Natural killer cell (primary cell): ENCODE measurements around the gene PRAMEF33. TPM values are rescaled to one million over a fixed set of nuclear protein-coding genes. Genes with fewer than 3 reads are reported as not detected.
A peak's percentile ranks its signal among the peaks of the same experiment; 100 is the strongest.
"Not testable (repeated sequence)": the region's sequence is repeated elsewhere in the genome, so short reads cannot be mapped to it uniquely, and the experiment has no call there.

Experiments used
- ATAC-seq, 3 donors: fragments of 150-1000 bp in 2 of 3; fragments of 200-7000 bp in 1 of 3; cut with Tn5 transposase; 1 replicate in 1 of 3; 2 replicates in 2 of 3; pipeline ENCODE4 v1.10.0; 2021; ENCODE audit warnings: mild to moderate bottlenecking in 2 of 3, moderate library complexity in 2 of 3
- DNase-seq, 2 donors: peaks; one replicate each; pipeline versions ENCODE4 v3.0.0 to v3.0.0-alpha.2; 2013 to 2021; ENCODE audit warnings: mixed read lengths in 1 of 2
- H3K27ac ChIP-seq: one replicate; pipeline ENCODE4 v1.5.1; 2013; ENCODE audit warnings: mild to moderate bottlenecking, low read length
- H3K27me3 ChIP-seq: one replicate; pipeline ENCODE4 v1.6.1; 2013; ENCODE audit warnings: low read length; ENCODE audit not compliant: control insufficient read depth, insufficient read depth
- H3K36me3 ChIP-seq: one replicate; pipeline ENCODE4 v1.6.1; 2013; ENCODE audit warnings: low read length; ENCODE audit not compliant: control insufficient read depth, insufficient read depth
- H3K4me1 ChIP-seq: one replicate; pipeline ENCODE4 v1.6.1; 2013; ENCODE audit warnings: low read length; ENCODE audit not compliant: control insufficient read depth, insufficient read depth
- H3K4me3 ChIP-seq: one replicate; pipeline ENCODE4 v1.5.1; 2013; ENCODE audit warnings: low read length
- H3K9me3 ChIP-seq: one replicate; pipeline ENCODE4 v1.6.1; 2013; ENCODE audit warnings: low read length; ENCODE audit not compliant: control insufficient read depth, insufficient read depth
- H3K27ac Mint-ChIP-seq, 2 donors: one replicate each; pipeline ENCODE4 v1.8.0; 2022; ENCODE audit warnings: mild to moderate bottlenecking in 2 of 2, mixed read lengths in 2 of 2, moderate library complexity in 1 of 2
- H3K27me3 Mint-ChIP-seq, 2 donors: one replicate each; pipeline ENCODE4 v1.8.0; 2022; ENCODE audit warnings: low read depth in 2 of 2, mixed read lengths in 2 of 2
- H3K36me3 Mint-ChIP-seq: one replicate; pipeline ENCODE4 v1.8.0; 2022; ENCODE audit warnings: mixed read lengths
- H3K4me1 Mint-ChIP-seq, 2 donors: one replicate each; pipeline ENCODE4 v1.8.0; 2022; ENCODE audit warnings: mixed read lengths in 2 of 2
- H3K4me3 Mint-ChIP-seq: one replicate; pipeline ENCODE4 v1.8.0; 2022; ENCODE audit warnings: mild to moderate bottlenecking, moderate library complexity, mixed read lengths
- H3K9me3 Mint-ChIP-seq, 2 donors: one replicate each; pipeline ENCODE4 v1.8.0; 2022; ENCODE audit warnings: mixed read lengths in 2 of 2
- WGBS: methylation state at CpG from one replicate; pipeline ENCODE4 v1.1.7; 2013; ENCODE audit warnings: missing lambda C conversion rate; ENCODE audit not compliant: insufficient coverage; 5-methylcytosine and 5-hydroxymethylcytosine counted together
- intact Hi-C: fragments of 100-400 bp; cut with micrococcal nuclease; formaldehyde crosslinking; loops from one replicate; pipeline ENCODE4 v1.14.2; 2022
- total RNA-seq, 4 donors: library from RNA; stranded (reverse); fragments of 120-200 nt in 1 of 4; gene quantifications; one replicate each; pipeline versions ENCODE4 v1.2.3 to v1.2.4, GENCODE V29; 2013 to 2022

The PRAMEF33 gene
- total RNA-seq, 3 donors from 2014 or later (not counting 1 experiment from before 2014, with no cell fraction given), result not detected

DNA sequence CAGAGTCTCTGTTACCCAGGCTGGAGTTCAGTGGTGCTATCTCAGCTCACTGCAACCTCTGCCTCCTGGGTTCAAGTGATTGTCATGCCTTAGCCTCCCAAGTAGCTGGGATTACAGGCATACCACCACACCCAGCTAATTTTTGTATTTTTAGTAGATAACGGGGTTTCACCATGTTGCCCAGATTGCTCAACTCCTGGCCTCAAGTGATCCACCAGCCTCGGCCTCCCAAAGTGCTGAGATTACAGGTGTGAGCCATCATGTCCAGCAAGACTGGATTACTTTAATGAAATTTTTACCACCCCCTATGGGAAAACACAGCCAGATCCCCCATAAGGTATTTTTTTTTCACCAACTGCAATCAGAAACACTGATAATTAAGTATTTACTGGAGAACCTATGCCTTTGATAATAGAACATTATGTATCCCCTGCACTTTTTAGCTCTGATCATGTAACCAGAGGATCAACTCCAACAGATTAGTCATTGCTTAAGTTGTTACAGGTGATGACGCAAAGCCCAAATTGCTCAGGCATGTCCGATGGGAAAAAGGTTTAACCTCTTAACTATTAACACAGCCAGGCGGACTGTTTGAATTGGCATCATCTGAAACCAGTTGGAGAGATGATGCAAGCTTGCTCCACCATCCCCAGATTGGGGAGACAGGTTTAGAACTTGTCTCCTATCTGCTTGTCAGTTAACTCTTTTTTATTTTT, 6.0 kb upstream of the PRAMEF33 start:
- H3K36me3 ChIP-seq, H3K4me3 ChIP-seq, ATAC-seq, H3K27ac Mint-ChIP-seq, H3K36me3 Mint-ChIP-seq, H3K27me3 Mint-ChIP-seq, H3K4me1 Mint-ChIP-seq, DNase-seq, H3K9me3 Mint-ChIP-seq, H3K9me3 ChIP-seq, intact Hi-C loops, H3K27me3 ChIP-seq, H3K27ac ChIP-seq, H3K4me1 ChIP-seq, H3K4me3 Mint-ChIP-seq: not testable (repeated sequence)
- no CpG with 5 or more reads among the region's 5 CpGs for WGBS

DNA sequence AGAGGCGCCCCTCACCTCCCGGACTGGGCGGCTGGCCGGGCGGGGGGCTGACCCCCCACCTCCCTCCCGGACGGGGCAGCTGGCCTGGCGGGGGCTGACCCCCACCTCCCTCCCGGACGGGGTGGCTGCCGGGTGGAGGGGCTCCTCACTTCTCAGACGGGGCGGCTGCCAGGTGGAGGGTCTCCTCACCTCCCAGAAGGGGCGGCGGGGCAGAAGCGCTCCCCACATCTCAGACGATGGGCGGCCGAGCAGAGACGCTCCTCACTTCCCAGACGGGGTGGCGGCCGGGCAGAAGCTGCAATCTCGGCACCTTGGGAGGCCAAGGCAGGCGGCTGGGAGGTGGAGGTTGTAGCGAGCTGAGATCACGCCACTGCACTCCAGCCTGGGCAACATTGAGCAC, 4.6 kb upstream of the PRAMEF33 start:
- intact Hi-C loops, H3K9me3 ChIP-seq, H3K27me3 ChIP-seq, H3K9me3 Mint-ChIP-seq, H3K4me3 Mint-ChIP-seq, H3K4me3 ChIP-seq, H3K4me1 ChIP-seq, H3K27me3 Mint-ChIP-seq, H3K36me3 Mint-ChIP-seq, ATAC-seq, DNase-seq, H3K4me1 Mint-ChIP-seq, H3K27ac Mint-ChIP-seq, H3K27ac ChIP-seq, H3K36me3 ChIP-seq: not testable (repeated sequence)
- WGBS, result 90% methylated on average over 5 of the region's 27 CpGs

DNA sequence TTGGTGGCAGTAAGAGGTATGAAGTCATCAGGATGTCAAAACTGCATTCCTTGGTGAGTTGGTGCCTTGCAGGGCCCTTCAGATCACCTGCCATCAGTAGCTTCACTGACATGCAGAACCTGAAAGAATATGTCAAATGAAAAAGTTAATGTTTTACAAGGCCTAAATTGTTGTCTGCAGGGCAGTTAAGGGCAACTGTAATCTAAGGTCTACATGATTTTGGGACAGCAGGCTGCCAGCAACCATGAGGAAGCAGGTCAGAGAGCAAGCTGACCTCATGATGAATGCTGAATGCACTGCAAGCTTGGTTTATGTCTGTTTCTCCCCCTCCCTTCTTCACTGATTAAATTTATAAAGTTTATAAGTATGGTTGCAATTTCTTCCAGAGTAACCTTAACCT, 1.1 kb upstream of the PRAMEF33 start:
- H3K4me1 ChIP-seq, H3K4me3 Mint-ChIP-seq, H3K9me3 Mint-ChIP-seq, DNase-seq, H3K27ac Mint-ChIP-seq, H3K9me3 ChIP-seq, H3K36me3 Mint-ChIP-seq, H3K36me3 ChIP-seq, ATAC-seq, H3K27me3 Mint-ChIP-seq, H3K4me3 ChIP-seq, intact Hi-C loops, H3K27ac ChIP-seq, H3K27me3 ChIP-seq, H3K4me1 Mint-ChIP-seq: not testable (repeated sequence)

DNA sequence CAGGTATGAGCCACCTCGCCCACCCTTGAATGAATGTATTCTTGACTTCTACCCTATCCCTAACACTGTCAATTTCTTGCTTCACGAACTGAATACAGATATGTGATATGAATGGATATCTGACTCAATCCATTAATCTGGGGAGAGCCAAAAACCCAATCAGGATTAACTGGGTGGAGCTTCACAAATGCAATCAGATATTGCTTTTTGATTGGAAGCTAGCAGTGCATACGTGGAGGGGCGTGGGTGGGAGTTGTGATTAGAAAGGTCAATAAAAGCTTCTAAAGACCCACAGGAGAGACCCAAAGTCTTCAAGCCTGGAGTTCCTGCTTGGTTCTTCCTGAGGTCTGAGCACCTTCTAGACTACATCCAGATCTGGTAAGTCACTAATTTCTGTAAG, 11.9 kb downstream of the PRAMEF33 start, which contains the start of gene PRAMEF15:
TSS of gene PRAMEF15 (plus strand) at position 301 of the 400 bp plus-strand sequence. CDS start 2,827 bp downstream, outside the sequence.
- H3K27ac Mint-ChIP-seq, H3K27ac ChIP-seq, intact Hi-C loops, H3K4me1 ChIP-seq, ATAC-seq, H3K9me3 ChIP-seq, DNase-seq, H3K4me1 Mint-ChIP-seq, H3K36me3 ChIP-seq, H3K9me3 Mint-ChIP-seq, H3K27me3 ChIP-seq, H3K4me3 Mint-ChIP-seq, H3K36me3 Mint-ChIP-seq, H3K4me3 ChIP-seq, H3K27me3 Mint-ChIP-seq: not testable (repeated sequence)
- no CpG with 5 or more reads among the region's 4 CpGs for WGBS

DNA sequence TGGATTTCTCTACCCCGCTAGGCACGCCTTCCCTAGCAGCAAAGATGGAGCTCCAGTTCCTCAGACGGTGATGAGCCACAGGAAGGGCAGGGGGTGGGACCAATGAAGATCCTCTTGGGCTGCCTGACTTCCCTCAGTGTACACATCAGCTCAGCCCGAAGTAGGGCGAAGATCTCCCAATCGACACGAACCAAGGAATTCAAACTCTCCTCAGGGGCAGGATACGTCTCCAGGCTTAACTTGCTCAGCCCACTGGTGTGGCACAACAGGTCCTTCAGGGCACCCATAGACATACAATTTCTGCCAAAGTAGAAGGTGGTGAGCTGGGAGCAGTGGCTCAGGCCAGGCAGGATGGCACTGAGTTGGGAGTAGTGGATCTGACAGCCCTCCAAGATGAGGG, 39.2 kb downstream of the PRAMEF33 start:
- H3K9me3 Mint-ChIP-seq, DNase-seq, H3K27me3 Mint-ChIP-seq, intact Hi-C loops, H3K27ac ChIP-seq, H3K4me1 ChIP-seq, H3K4me3 ChIP-seq, H3K27ac Mint-ChIP-seq, H3K36me3 ChIP-seq, H3K36me3 Mint-ChIP-seq, H3K27me3 ChIP-seq, H3K4me1 Mint-ChIP-seq, H3K9me3 ChIP-seq, H3K4me3 Mint-ChIP-seq, ATAC-seq: not testable (repeated sequence)
- 83% methylated on average over 5 of the region's 8 CpGs for WGBS

DNA sequence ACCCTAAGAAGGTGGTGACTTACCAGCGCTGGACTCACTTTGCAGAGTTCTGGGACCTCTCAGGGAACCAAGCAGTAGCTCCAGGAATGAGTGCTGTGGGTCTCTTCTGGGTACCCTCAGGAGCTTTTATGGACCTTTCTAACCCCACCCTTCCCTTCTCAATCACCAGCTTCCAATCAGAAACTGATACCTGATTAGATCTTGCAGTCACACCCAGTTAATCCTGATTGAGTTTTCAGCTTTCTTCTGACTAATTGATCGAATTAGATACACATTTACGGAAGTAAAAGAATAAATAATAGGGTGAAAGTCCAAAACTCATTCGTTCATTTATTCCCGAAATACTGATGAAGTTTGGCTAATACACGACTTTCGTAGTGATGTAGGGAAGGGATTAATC, 43.7 kb downstream of the PRAMEF33 start, which contains the start of gene PRAMEF14:
TSS of gene PRAMEF14 (minus strand) at position 101 of the 400 bp plus-strand sequence. CDS start 1,820 bp downstream, outside the sequence.
- intact Hi-C loops, H3K9me3 Mint-ChIP-seq, H3K36me3 ChIP-seq, H3K27ac ChIP-seq, H3K4me3 ChIP-seq, H3K9me3 ChIP-seq, ATAC-seq, H3K27me3 Mint-ChIP-seq, H3K4me3 Mint-ChIP-seq, H3K36me3 Mint-ChIP-seq, H3K4me1 ChIP-seq, H3K27me3 ChIP-seq, H3K4me1 Mint-ChIP-seq, H3K27ac Mint-ChIP-seq, DNase-seq: not testable (repeated sequence)
- WGBS, result no CpG with 5 or more reads among the region's 7 CpGs

DNA sequence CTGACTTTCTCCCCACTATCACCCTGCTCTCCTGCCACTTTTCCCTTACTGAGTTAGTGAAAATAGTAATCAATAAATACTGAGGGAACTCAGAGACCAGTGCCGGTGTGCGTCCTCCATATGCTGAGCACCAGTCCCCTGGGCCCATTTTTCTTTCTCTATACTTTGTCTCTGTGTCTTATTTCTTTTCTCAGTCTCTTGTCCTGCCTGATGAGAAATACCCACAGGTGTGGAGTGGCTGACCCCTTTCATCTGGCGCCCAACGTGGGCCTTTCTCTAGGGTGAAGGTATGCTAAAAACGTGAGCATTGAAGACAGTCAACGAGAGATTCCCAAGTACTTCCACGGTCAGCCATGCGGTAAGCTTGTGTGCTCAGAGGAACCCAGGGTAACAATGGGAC, 50.1 kb downstream of the PRAMEF33 start:
- H3K36me3 ChIP-seq, DNase-seq, ATAC-seq, H3K9me3 Mint-ChIP-seq, H3K27me3 ChIP-seq, H3K4me3 ChIP-seq, H3K4me1 ChIP-seq, H3K9me3 ChIP-seq, H3K27ac Mint-ChIP-seq, H3K27ac ChIP-seq, H3K4me1 Mint-ChIP-seq, H3K4me3 Mint-ChIP-seq, H3K36me3 Mint-ChIP-seq, intact Hi-C loops, H3K27me3 Mint-ChIP-seq: not testable (repeated sequence)
- WGBS, result 100% methylated on average over 2 of the region's 8 CpGs

DNA sequence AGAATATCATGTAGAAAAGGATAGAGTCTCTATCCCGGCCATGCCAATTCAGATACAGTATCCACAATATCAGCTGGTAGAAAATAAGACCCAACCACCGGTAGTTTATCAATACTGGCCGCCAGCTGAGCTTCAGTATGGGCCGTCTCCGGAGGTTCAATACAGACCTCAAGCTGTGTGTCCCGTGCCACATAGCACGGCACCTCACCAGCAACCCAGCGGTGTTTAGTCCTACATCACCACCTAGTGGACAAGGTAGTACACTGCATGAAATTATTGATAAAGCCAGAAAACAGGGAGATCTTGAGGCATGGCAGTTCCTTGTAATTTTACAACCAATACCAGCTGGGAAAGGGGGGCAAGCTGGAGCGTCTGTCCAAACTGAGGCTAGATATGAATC, 51.1 kb downstream of the PRAMEF33 start:
- H3K4me1 ChIP-seq, DNase-seq, H3K27me3 ChIP-seq, H3K27me3 Mint-ChIP-seq, H3K36me3 Mint-ChIP-seq, H3K36me3 ChIP-seq, H3K9me3 Mint-ChIP-seq, H3K4me3 ChIP-seq, H3K27ac Mint-ChIP-seq, H3K4me3 Mint-ChIP-seq, H3K4me1 Mint-ChIP-seq, H3K9me3 ChIP-seq, intact Hi-C loops, H3K27ac ChIP-seq: not testable (repeated sequence)
- peak in 1 of 3 donors; percentile 46 for ATAC-seq
- WGBS, result no CpG with 5 or more reads among the region's 9 CpGs
